ENCODE results near the gene NR2F2.

The NR2F2 gene

DNA sequence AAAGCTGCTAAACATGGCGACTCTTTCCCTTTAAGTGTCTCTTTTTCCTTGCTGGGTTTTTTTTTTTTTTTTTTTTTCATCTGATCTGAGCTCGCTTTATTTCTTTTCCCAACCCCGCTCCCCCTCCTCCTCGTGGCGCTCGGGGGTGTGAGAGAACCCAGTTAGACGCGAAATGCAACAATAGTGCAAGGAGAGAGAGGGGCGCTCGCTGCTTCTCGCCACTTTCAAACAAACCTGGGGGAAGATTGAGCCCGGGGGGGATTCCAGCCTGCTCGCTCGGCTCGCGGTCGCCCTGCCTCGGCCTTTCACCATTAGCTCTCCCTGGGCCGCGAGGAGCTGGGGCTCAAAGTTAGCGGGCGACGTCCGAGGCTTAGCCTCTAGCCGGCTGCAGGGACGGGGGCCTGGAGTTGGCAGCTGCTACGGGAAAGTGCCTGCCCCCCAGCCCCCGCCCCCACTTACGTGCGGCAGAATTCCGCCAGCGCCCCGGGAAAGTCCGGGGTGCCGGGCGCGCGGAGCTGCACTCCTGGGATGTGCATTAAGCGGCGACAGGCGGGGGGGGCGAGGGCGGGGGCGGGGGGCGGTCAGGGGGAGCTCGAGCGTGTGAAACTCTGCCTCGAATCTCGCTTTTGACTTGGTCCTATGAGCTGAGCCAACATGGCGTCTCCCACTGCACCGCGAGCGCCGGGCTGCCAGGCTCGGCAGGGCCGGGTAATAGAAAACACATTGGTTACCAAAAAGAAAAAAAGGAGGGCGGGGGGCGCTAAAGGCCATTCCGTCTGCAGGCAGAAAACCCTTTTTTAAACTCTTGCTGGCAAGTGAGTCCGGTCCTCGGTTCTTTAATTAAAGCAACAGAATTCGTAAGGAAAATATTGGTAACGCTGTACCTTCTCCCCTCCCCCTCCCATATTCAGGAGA is 10.4 kb downstream of the NR2F2 start:
- in situ Hi-C loops (cut with HindIII; ENCODE audit: low sequenced_read_pairs): no loop called here

DNA sequence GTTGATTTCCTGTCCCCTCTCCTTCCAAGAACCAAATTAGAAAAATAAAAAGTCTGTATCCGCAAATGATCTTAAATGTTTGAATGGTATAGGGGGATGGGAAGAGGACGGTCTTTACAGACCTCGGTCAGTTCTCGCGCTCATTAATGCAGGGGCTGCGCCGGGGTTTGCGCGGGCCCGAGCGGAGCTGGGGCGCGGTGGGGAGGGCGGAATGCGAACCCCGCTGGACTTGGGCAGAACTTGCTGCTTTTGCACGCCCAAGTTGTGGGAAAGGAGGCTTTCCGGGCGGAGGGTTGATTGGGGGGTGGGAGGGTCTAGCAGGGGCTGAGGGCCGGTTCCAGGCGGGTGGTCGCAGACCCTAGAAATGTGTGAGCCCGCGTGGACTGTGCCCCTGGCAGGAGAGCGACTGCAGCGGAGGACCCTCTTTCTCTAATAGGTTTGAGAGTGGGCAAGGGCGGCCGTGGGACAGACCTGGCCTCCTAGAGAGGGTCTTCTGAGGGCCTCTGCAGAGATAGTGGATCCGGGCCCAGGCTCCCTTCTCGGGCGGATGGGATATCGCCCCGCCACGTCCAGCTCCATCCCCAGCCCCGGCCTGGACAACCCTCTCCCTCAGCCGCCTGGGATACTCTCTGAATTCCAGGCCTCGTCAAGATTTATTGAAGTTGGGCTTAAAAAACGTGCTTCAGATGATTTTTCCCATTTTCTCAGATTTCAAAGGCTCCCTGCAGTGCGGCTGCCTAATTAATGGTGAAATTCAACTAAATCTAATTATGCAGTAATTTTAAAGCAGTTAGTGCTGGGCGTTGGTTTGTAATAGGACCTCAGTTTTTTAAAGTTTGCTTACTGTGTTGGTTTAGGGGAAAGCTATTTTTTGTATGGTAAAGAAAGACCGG is 11.3 kb downstream of the NR2F2 start:
- in situ Hi-C loops (cut with HindIII; ENCODE audit: low sequenced_read_pairs): no loop called here

DNA sequence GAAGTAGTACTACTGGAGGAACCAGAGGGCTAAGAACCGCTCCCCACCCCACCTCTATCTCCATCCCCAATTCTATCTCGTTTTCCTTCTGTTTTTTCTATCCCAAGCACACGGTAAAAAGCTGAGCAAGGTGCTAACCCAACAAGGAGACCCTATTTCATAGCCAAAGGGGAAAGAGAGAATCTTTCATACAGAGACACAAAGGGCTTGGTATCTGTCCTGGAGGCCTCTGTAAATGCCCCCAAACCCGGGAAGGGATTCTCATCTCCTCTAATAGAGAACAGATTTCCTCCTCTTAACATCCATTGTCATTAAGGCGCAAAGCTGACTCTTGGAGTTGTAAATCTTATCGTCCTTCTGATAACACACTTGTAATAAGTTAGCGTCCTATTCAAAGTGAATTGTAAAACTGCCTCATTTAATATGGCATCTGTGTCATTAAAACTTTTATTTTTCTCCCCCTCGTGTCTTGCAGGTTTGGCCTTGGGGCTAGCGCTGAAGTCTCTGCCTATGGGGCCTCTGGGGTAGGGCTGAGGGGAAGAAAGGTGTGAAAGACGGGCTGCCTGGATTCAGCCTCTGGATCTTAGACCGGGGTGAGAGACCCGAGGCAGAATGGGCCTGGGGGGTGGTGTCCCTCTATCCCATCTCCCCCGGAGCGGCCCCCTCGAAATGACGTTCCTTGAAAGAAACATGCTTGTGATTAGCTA is 12.1 kb downstream of the NR2F2 start:
- in situ Hi-C loops (cut with HindIII; ENCODE audit: low sequenced_read_pairs): no loop called here

DNA sequence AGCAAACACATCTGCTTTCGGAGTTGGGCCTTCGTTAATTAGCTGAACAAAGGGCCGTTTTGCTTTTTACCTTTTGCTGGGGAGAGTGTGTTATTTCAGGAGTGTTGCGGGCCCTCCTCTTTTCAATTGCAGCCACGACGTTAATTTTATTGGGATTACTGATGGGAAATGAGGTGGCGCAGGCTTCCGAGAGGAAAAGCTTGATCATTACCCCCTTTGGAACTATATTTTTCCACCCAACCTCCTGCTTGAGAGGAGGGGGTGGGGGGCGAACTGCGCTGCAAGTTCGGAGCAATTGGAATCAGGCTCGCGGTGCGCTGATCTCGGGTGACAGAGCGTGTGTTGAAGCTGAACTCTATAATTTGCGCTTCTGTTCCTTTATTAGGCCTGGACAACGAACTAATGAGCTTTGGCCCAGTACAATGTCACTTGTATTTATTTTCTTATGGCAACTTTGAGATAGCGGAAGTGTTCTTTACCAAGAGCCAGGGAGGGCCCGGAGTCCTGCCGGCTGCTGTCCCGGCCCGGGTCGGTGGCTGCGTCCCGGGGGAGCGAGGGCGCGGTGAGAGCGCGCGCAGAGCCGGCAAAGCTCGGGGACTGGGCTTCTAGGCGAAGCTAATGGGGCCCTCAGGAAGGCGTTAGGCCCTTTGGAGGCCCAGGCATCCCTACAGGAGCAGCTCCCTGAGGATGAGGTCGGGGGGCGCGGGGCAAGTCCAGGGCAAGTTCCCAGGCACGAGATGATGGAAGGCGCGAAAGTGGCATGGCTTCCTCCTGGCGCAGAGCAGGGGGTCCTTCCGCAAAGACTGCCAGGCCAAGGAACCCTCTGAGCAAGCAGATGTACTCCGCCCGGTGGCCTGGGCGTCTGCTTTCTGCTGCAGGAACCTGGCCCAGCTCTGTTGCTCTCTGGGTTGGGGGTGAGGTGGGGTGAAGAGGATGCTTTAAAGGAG is 12.9 kb downstream of the NR2F2 start:
- in situ Hi-C loops (cut with HindIII; ENCODE audit: low sequenced_read_pairs): no loop called here

DNA sequence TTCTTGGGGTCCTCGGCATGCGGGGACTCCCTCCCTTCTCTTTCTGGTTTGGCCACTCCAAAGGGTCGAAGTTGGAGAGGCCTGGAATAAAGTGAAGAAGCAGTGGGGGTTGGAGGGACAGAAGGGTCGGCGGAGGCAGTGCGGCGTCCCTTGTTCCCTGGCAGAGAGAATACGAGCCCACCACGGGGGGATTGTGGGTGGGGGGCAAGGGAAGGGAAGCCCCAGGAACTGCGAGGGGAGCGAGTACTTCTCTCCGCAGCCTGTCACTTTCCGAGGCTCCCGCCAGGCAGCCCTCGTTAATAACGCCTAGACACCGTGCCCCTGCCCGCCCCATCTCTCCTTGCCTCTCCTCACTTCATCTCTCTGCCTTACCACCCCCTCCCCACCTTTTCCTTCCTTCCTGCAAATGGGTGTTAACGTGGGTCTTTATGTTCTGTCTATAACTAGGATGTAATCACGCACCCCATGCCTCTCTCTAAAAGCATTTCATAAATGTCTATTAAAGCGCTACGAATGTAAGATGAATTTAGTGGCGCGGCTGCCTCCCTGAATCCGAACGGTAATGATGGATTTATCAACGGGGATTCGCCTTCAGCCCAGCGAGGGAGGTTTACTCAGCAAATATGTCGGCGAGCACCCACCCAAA is 13.7 kb downstream of the NR2F2 start:
- in situ Hi-C loops (cut with HindIII; ENCODE audit: low sequenced_read_pairs): no loop called here

DNA sequence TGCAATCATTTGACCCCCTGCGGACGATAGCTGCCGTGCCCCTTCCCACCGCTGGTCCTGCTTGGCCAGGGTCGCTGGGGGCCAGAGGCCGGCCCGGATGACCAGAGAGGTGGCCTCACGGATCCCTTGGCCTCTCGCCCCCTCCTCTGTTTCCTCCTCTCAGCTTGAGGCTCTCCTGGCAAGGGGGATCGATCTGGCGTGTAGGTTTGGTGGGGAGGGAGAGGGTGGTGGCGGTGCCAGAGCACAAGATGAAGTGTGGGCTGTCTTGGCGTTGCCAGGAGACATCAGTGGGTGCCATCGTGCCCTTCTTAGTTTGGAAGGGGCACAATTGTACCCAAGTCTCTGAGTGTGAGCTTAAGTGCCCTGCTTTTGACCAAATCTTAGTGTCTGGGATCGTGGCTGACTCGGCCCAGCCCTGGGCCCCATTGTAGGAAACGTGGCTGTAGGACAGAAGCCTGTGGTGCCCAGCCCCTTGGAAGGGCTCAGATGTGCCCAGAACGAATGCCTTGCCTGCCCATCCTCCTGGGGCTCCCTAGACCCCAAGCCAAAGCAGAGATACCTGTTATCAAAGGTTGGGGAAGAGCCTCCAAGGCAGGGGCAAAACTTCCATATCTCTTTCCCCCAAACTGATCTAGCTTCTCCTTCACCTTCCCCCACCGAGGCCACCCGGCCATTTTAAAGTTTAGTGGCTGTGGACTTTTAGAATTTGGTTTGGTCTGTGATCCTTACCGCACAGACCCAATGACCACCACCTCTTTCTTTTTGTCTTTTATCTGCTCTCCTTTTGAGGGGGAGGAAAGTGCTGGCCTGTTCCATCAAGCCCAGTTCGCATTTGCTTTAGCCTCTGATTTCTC is 14.4 kb downstream of the NR2F2 start:
- in situ Hi-C loops (cut with HindIII; ENCODE audit: low sequenced_read_pairs): no loop called here

DNA sequence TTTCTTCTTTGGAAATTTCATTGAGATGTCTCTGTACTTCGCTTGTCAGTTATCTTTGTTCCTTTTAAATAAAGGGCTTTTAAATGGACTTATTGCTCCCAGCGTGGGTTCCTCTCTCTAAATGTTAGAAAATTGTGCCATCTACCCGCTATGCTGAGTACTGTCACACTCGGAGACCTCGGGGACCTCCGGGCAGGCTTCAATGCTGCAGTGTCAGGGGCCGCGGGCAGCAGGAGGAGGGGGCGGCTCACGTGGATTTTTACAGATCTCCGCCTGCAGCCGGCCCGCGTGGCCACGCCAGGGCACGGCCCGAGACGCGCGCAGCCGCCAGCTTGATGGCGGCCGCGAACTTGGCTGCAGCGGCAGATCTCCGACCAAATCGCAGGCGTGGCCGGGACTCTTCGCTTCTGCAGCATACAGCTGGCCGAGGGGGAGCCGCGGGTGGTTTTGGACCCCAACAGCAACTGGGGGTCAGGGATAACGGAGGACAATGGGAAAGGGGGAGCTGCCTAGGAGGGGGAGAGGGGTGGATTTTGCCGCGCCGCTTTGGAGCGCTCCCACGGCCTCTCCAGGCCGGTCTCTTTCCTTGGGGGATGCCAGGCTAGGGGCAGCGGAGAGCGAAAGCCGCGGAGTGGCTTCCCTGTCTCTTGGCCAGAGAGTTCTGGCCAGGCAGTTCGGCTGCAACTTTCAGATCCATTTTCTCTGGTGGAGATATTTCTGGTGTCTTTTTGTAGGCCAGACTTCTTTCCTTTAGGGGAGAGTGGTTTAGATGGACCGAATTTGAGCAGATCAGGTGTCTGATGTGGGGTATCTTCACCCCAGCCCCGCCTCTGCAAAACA is 15.3 kb downstream of the NR2F2 start:
- in situ Hi-C loops (cut with HindIII; ENCODE audit: low sequenced_read_pairs): no loop called here

DNA sequence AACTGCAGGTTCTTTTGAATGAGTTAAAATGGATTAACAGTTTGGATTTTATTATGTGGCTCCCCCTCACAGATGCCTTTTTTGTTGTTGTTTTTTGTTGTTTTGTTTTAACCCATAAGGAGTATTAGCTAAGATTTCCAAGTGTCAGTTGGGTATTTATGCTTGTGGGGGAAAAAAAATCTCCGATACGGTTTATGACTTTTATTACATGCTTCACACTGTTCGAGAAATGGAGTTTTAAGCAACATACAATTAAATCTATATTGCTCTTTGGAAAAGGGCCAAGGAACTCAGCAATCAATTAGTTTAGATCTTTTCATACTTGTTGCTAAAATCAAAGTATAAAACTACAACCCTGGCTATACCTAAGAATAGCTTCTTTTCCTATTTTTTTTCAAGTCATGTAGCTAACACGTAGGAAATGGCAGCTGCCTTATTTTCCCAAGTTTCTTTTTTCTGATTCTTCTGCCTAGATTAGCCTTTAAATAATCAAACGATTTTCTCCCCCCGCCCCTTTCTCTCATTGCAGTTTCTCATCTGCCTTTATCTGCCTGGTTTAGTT is 16.0 kb downstream of the NR2F2 start:
- in situ Hi-C loops (cut with HindIII; ENCODE audit: low sequenced_read_pairs): no loop called here

DNA sequence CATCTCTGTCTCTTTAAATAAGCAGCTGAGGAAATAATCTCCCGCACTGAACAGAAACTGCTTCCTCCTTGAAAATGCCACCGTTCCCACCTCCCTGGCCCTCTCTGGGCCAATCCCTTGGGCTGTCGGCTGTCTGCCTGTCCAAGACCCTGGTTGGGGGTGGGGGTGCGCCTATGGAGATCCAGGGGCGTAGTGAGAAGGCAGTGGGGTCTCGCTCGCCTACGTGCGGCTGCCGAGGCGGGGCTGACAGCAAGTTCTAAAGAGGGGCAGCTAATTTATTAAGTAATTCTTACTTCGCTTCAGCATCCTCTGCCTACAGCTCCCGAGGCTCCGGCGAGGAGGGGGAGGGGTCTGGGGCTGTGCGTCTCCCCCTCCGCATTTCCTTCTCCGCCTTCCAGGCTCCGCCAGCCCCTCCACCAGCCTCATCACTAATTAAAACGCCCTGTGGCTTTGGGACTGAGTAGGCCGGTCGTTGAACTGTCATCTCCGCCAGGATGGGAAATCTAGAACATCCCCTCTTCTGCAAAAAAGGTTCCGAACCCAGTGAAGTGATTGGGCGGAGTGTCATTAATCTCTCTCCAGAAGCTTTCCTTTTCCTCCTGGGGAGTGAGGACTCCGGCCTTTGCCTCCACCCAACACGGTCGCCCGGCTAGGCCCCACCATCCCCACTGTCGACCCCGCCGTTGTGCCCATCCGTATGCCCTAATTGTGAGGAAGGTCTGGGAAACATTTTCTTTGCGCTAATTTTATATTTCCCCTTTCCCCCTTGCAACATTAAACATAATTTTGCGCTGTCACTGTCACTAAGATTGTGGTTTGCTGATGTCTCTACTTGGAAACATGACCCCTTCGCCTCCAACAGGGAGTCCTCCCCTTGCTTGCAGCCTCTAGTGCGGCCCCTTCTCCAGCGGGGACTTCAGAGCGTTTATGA is 16.9 kb downstream of the NR2F2 start:
- in situ Hi-C loops (cut with HindIII; ENCODE audit: low sequenced_read_pairs): no loop called here

DNA sequence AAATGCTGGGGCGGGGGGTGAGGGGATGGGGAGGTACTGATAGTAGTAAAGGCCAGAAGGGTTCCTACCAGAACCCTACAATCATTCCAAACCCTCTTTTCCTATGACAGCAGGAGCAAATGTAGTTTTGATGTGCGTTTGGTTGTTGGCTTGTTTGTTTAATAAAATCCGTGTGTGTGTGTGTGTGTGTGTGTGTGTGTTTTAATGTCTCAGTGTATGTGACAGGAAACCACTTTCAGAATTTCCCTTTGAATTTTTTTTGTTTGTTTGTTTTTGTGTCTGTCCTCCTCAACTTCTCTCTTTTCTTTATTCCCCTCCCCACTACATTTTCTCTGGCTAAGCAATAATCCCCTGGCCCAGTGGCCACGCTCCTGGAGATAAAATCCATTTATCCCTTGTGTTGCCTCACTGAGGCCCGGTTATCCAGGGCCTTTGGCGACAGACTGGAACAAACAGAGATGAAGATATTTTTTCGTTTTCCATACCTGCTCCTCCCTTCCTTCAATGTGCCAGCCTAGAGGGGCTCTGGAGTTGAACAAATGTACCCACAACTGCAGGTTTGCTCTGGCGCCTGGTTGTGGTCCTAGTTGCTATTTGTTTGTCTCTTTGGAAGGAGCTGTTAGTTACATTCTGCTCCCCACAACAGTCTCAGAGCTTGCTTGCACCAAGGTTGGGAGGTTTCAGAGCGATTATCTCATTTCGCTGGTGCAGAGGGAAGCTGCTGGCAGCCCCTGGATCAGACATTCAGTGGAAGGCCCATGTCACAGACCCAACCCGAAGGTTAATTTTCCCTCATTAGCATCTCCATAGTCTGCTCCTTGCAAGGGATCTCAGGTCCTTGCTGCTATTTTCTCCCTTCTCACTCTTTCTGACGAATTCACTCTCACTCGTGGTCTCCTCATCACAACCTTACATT is 17.9 kb downstream of the NR2F2 start:
- in situ Hi-C loops (cut with HindIII; ENCODE audit: low sequenced_read_pairs): no loop called here

DNA sequence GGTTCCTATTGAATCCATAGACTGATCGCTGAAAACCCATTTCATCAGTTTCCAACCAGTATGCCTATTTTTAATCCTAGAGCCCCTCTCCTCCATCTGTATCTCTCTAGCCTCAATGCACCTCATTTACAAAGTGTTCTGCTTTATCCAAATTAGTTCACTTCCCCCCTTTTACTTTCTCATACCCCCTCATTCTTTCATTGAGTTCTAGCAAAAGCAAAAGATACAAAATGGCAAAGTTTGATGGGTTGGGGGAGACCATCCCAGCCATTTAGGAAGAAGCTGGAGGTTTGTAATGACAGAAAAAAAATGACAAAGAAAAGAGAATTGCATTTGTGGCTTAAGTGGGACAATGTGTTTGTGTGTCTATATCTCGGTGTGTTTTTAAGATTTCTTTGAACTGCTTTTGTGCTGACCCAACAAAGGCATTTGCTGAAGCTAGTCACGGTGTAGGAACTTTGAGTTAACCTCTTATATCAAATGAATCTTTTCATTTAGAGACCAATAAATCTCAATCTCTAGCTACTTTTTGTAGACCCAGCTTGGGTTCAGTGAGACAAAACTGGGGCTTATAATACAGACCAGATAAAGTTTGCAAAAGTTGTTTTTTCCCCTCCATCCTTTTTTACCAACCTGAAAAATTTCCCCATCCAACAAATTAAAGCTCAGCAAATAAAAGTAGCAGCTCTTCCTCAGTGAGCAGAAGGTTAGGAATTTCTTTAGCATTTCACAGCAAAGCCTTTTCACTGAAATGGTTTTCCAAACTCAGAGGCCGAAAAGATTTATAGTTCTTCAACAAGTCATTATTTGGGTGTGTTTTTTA is 18.7 kb downstream of the NR2F2 start:
- in situ Hi-C loops (cut with HindIII; ENCODE audit: low sequenced_read_pairs): no loop called here

DNA sequence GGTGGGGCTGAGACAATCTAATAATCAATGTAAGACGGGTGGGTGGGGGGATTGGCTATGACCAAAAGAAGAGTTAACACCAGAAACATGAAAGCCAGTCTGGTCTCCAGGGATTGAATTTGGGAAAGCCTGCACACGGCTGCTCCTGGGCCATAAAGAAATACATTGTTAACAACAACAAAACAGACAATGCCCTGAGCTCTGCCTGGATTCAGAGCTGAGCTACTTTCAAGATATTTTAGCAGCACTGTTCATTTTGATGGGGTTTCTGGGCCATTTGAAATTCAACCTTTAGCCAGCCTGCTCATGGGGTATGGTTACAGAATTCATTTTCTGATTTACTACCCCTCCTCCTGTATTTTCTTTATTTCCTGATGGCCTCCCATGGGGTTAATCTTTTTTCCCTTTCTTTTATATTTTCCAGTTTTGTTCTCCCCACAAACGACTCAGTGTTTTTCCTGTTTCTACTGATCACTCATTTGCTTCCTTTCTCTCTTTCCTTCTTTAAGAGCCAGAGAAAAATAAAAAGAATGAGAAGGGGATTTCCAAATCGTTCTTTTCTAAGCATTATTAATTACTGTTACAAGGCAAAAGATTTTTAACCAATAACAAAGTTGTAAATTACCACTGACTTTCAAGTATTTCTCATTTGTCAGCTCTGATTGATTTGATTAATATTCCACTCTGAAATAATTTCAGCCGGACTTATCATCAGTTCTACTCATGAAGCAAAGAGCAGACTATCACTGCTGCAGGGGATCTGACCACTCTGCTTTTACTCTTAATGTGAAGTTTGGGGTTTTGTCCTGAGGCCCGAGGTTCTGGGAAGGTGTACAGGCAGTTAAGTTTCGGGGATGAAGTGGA is 19.6 kb downstream of the NR2F2 start:
- in situ Hi-C loops (cut with HindIII; ENCODE audit: low sequenced_read_pairs): no loop called here

DNA sequence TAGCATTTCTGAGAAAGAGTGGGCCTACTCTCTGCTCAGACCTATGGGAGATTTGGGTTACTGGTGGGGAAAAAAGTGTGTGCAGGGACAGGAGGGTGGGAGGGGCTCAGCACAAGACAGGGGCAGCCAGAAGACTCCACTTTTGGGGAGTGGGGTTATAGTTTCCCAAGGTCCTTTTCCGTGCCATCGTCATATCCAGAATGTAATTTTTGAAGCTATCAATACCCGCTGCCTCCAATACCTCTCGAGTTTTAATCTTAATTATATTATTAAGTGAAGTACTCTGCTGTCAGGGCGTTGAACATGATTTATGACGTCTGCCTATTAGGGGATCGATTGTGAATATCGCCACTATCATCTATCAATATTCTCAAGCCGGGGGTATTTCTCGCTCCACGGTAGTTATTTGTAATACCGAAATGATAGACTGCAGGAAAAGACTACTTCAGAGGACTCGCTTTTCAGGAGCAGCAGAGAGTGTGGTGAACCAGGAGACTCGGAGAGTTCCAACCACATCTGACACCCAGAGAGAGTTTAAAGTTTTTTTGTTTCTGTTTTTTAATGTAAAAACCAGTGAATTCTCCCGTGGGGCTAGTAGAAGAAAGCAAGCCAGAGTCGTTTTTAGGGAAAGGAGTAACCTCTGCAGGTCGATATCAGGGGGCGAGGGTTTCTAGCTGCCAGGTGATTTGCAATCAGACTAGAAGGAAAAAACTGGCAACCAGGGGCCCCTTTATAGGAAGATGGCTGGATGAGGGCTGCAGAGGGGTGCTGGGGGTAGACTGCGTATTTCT is 20.6 kb downstream of the NR2F2 start:
- in situ Hi-C loops (cut with HindIII; ENCODE audit: low sequenced_read_pairs): no loop called here
